AG04450 (cell line): Measurements from ENCODE around the gene C8G. TPM values are rescaled to one million over a fixed set of nuclear protein-coding genes. Genes with fewer than 3 reads are reported as not detected.

Experiments
- CTCF ChIA-PET: fragments of 300-600, 350-600 bp; formaldehyde crosslinking; extraction: SDS; loops from one replicate; lab custom pipeline; 2022; ENCODE audit warnings: antibody characterized with exemption, inconsistent platforms; lab: Charles Lee
- POLR2A ChIA-PET: fragments of 350-600 bp; formaldehyde crosslinking; extraction: SDS; loops from one replicate; lab custom pipeline; 2021; ENCODE audit warnings: antibody characterized with exemption, inconsistent platforms; lab: Yijun Ruan, JAX
- DNase-seq: peaks from one replicate; pipeline ENCODE4 v3.0.0-alpha.2; 2011; ENCODE audit warnings: low read depth, low spot score
- H3K27ac ChIP-seq: one replicate; pipeline ENCODE4 v1.5.1; 2012; ENCODE audit warnings: low read depth, low read length, control low read depth
- H3K27me3 ChIP-seq: one replicate; pipeline ENCODE4 v1.6.0; 2012; ENCODE audit warnings: low read length; ENCODE audit not compliant: control insufficient read depth, insufficient read depth
- H3K4me3 ChIP-seq: 2 replicates; pipeline ENCODE4 v1.5.1; 2011; ENCODE audit warnings: mild to moderate bottlenecking, low read depth, low read length, control low read depth
- H3K9me3 ChIP-seq: 2 replicates; pipeline ENCODE4 v1.5.1; 2012; ENCODE audit warnings: low read length; ENCODE audit not compliant: control insufficient read depth, insufficient read depth
- CTCF ChIP-seq: IDR thresholded peaks from 2 replicates; pipeline ENCODE4 v1.5.1; 2011; ENCODE audit warnings: low read depth, low read length, control low read depth, inconsistent platforms
- polyA plus RNA-seq: library from polyadenylated mRNA; depleted of rRNA; stranded (reverse); fragments of >200 nt; gene quantifications from 2 replicates; pipeline ENCODE4 v1.2.3, GENCODE V29; 2011

C8G gene
- polyA plus RNA-seq, 1 experiment, result 0.41 TPM

GRCh38 chr9:136980669-136981478 lies 35.8 kb downstream of the C8G start:
- peaks cover 37% of the 10 kb centered on the region for H3K27me3 ChIP-seq
- ChIA-PET POLR2A (no interaction called here), CTCF (no interaction called here)
- no peak overlapping the region for H3K4me3 ChIP-seq
- DNase-seq, result no peak
- TF ChIP-seq CTCF, result no peak
- H3K9me3 ChIP-seq, result no peaks in the 10 kb centered on the region; the same call in 1 of the 2 replicates
- H3K27ac ChIP-seq, result no peak overlapping the region

- Histone ChIP-seq H3K27ac (no peak overlapping the region), H3K27me3 (peaks cover 42% of the 10 kb centered on the region), H3K9me3 (no peaks in the 10 kb centered on the region; the same call in 1 of the 2 replicates), H3K4me3 (no peak overlapping the region)
- TF ChIP-seq CTCF, result no peak
- DNase-seq, result no peak
- ChIA-PET POLR2A (interaction anchor here (1.1 kb wide), 1 partner anchor 135 kb away, joined by 3 read pairs; no protein-coding TSS in a partner anchor), CTCF (no interaction called here)
These were observed 36.7 kb downstream of the C8G start for GRCh38 chr9:136981588-136982231.

GRCh38 chr9:136982232-136983051 lies 37.4 kb downstream of the C8G start, which contains the start of gene LCNL1:
TSS of gene LCNL1 (plus strand) at chr9:136982993. CDS start at chr9:136983587, 594 bp downstream.
- H3K27ac ChIP-seq, result no peak within 1 kb of the TSS
- ChIA-PET CTCF (no interaction called here), POLR2A (interaction anchor here (1.1 kb wide), 1 partner anchor 136 kb away, joined by 3 read pairs; no protein-coding TSS in a partner anchor)

GRCh38 chr9:136983167-136983566 lies 38.1 kb downstream of the C8G start:
- no peak for TF ChIP-seq CTCF
- DNase-seq, result no peak
- Histone ChIP-seq H3K4me3 (no peak overlapping the region), H3K27ac (no peak overlapping the region), H3K27me3 (peaks cover 38% of the 10 kb centered on the region), H3K9me3 (no peaks in the 10 kb centered on the region; the same call in 1 of the 2 replicates)
- POLR2A ChIA-PET, result no interaction called here
- CTCF ChIA-PET, result no interaction called here

More at GRCh38 chr9:136982232-136983051, 37.4 kb downstream of the C8G start, which contains the start of gene LCNL1:
- H3K27me3 ChIP-seq, result peaks cover 40% of the 10 kb centered on the region
- no peak for TF ChIP-seq CTCF
- H3K4me3 ChIP-seq, result no peak within 1 kb of the TSS
- no peaks in the 10 kb centered on the region; the same call in 1 of the 2 replicates for H3K9me3 ChIP-seq
- DNase-seq, result no peak
